GM23248 (cell line): ENCODE results near the gene RASSF5.

Experiments
- EZH2 ChIP-seq: fragments of 200-600 bp; sonication (generic); IDR thresholded peaks from 2 replicates; pipeline ENCODE4 v1.6.1; 2018; ENCODE audit warnings: antibody characterized with exemption, mild to moderate bottlenecking; ENCODE audit not compliant: insufficient read depth, poor library complexity, severe bottlenecking
- EZH2phosphoT487 ChIP-seq: fragments of 200-600 bp; sonication (generic); IDR thresholded peaks from 2 replicates; pipeline ENCODE4 v1.6.1; 2018; ENCODE audit warnings: antibody characterized with exemption, moderate library complexity, mild to moderate bottlenecking, low read depth; ENCODE audit not compliant: insufficient read depth

GRCh38 chr1:206560007-206560716 is 52.8 kb downstream of the RASSF5 start:
- TF ChIP-seq EZH2 = no peak
- TF ChIP-seq EZH2phosphoT487 = no peak
